GM20000 (cell line): Measurements from ENCODE around the gene TBC1D24.

ENCODE experiments used
- DNase-seq: peaks from one replicate; pipeline ENCODE4 v3.0.0; 2012; ENCODE audit warnings: low spot score
- TF ChIP-seq, protein P1 (sequence below): IDR thresholded peaks from 2 replicates; pipeline ENCODE4 v1.5.1; 2012; ENCODE audit warnings: mild to moderate bottlenecking, control low read depth; ENCODE audit errors: extremely low read depth, missing control alignments

The TBC1D24 gene

DNA sequence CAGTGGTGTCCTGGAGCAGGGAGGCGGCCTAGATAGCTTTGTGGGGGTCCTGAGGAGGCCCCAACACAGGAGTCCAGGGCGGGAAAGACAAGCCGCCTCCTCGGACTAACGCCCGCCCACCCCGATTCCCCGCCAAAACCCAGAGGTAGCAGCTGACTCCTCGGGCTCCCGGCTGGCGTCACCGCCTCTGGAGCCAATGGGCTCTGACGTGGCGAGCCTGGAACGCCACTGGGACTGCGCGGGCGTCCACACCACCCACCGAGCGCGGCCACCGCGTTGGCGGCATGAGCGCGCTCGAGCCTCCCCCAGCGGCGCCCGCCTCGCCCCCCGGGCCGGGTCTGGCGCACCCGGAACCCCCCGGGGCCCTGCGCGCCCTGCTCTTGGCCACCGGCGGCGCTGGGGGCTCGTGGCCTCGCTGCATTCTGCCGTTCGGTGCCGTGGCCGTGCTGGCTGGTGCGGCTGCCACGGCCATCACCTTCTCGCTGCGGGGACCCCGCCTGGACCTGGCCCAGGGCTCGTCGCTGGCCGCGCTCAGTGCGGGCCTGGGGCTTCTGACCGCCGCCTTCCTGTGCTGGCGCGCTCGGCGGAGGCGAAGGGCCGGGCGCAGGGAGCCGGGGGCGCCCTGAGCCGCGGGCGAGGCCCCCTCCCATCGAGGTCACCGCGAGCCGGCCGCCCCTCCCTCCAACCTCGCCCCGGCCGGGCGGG is 7.2 kb upstream of the TBC1D24 start:
- TF ChIP-seq, protein P1, sequence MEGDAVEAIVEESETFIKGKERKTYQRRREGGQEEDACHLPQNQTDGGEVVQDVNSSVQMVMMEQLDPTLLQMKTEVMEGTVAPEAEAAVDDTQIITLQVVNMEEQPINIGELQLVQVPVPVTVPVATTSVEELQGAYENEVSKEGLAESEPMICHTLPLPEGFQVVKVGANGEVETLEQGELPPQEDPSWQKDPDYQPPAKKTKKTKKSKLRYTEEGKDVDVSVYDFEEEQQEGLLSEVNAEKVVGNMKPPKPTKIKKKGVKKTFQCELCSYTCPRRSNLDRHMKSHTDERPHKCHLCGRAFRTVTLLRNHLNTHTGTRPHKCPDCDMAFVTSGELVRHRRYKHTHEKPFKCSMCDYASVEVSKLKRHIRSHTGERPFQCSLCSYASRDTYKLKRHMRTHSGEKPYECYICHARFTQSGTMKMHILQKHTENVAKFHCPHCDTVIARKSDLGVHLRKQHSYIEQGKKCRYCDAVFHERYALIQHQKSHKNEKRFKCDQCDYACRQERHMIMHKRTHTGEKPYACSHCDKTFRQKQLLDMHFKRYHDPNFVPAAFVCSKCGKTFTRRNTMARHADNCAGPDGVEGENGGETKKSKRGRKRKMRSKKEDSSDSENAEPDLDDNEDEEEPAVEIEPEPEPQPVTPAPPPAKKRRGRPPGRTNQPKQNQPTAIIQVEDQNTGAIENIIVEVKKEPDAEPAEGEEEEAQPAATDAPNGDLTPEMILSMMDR, result no peak
- peak; percentile 76 for DNase-seq

DNA sequence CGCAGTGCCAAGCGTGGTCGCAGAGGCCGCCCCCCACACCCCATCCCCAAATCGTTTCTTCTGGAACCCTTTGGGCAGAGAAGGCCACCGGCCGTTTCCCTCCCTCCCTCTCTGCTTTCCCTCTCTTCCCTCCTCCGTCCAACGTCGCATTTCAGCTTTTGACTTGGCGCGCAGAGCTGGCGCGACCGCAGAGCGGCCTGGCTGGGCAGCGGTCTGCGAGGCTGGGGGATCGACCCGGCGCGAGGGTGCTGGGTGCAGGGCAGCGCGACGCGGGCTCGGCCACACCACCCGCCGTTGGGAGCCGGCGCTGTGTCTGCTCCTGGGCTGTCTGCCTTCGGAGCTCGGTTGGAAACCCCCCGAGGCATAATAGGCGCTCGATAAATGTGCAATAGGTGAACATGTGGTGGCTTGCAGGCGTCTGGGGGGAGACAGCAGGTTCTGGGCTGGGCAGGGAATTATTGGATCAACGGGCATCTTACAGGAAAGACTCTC is 6.6 kb upstream of the TBC1D24 start:
- TF ChIP-seq, protein P1, result no peak
- DNase-seq, result peak; percentile 77

DNA sequence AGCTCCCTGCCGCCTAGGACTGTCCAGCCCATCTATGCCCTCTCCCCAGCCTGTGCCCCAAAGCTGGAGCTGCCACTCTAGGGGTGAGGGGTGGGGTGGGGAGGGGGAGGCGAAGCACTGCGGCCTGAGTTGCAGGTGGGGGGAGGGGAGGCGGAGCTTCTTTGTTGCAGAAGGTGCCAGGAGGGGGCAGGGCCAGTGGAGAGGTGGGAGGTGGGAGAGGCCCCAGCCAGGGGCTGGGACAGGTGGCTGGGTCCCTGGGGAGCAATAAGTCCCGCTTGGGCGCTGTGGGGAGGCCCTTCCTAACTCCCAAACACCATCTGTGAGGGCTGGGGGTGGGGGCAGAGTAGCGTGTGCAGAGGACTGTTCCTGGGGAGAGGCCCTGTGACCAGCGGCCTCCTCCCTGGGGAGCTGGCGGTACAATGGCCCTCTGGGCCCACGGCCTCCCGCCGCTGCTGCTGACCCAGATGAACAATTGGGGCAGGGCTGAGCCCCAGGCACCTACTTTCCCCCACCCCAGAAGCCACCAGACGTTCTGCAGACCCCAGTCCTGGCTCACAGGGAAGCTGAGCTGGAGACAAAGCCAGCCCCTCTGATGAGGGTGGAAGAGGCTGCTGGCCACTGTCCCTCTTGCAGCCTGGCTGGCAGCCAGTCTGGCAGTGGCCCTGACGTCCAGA is 6.1 kb upstream of the TBC1D24 start:
- DNase-seq, result peak; percentile 86
- TF ChIP-seq, protein P1, result no peak

DNA sequence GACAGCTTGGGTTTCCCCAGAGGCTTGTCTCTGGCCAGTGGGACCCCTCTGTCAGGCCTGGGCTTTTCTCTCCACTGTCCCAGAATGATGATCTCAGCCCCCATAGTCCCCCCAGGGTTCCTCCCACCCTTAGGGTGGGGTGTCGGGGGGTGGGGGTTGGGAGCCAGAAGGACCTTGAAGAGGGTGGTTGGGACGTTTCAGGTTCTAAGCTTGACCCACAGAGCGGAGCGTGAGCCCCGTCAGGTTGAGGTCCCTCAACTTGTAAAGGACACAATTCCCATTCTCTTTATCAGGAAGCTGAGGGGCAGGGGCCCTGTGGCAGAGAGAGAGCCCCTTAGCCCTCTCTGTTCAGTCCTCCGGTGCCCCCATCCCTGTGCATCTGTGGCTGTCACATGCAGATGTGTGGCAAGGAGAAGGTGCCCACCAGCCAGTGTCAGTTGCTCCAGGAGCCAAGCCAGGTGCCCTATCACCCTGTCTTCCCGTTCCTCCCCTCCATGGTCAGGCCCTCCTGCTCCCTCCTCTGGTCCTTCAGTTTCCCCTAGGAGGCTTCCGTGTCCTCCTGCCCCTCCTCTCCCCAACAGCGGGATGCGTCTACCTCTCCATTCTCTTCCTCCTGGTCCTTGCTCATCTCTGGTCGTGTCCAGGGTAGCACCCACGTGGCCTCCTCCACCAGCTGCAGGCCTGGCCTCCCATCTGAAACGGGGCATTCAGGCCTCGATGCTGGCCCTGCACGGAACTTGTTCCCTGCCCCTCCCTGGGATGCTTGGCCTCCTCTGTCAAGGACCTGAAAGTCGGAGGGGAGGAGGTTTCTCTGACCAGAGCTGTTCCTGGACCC is 5.3 kb upstream of the TBC1D24 start:
- peak; percentile 55 for DNase-seq
- TF ChIP-seq, protein P1, result no peak

DNA sequence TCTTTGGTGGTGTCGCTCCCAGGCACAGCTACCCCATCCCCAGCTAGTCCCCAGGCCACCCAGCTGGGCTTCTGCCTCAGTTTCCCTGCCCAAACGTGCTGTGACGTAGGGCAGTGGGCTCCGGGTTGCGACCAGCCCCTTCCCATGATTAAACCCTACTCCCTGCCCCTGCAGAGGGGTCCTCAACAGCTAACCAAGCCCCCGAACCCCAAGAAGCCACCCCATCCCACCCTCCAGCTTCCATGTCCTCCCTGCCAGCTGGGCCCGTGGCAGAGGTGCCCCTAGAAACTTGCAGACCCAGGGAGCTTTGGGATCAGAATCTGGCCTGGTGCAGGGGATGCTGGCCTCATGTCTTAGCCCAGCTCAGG is 4.7 kb upstream of the TBC1D24 start:
- TF ChIP-seq, protein P1, result no peak
- no peak for DNase-seq

DNA sequence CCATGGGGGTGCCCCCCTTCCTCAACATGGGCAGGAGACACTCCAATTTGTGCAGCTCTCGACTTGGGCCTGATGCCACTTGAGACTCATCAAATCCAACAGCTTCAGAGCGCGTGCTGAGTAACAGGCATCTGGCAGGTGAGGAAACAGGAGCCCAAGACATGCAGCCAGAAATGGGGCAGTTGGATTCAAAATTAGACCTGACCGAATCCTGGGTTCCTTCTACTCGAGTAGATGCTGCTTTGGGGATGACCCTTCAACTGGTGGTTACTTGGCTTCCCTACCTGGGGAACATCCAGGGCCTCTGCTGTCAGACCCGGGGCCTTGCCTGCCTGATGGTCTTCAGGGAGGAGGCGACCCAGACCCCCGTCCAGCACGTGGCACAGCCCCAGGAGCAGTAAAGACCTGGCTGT is 4.3 kb upstream of the TBC1D24 start:
- no peak for DNase-seq

More for the DNA sequence above, 4.3 kb upstream of the TBC1D24 start:
- TF ChIP-seq, protein P1, result no peak
